HG03196 (cell line): Measurements from ENCODE around the gene BUD31.
"Not testable (repeated sequence)": the region's sequence is repeated elsewhere in the genome, so short reads cannot be mapped to it uniquely, and the experiment has no call there.

Experiments used
- ATAC-seq: cut with Tn5 transposase; IDR thresholded peaks from one replicate; pipeline ENCODE4 v1.9.1; 2021; ENCODE audit not compliant: unreplicated experiment

The BUD31 gene

GRCh38 chr7:99408379-99409191, at the start of gene BUD31, which contains the start of gene PDAP1:
BUD31 (plus strand) TSS chr7:99408969; CDS start chr7:99411093, 2,124 bp downstream.
PDAP1 (minus strand) TSS chr7:99408597; CDS start chr7:99408548, 49 bp downstream.
- ATAC-seq: peak; percentile 83

- no peak for ATAC-seq
Measured at GRCh38 chr7:99359465-99360154, 49.2 kb upstream of the BUD31 start.

- ATAC-seq: no peak
Measured at GRCh38 chr7:99362801-99363200, 46.0 kb upstream of the BUD31 start.

- no peak for ATAC-seq
Measured at GRCh38 chr7:99363286-99363685, 45.5 kb upstream of the BUD31 start.

- ATAC-seq: no peak
Measured at GRCh38 chr7:99365318-99366141, 43.2 kb upstream of the BUD31 start.

- no peak for ATAC-seq
Measured at GRCh38 chr7:99366646-99367045, 42.1 kb upstream of the BUD31 start.

GRCh38 chr7:99368750-99369389, 39.9 kb upstream of the BUD31 start:
- ATAC-seq: no peak

DNA sequence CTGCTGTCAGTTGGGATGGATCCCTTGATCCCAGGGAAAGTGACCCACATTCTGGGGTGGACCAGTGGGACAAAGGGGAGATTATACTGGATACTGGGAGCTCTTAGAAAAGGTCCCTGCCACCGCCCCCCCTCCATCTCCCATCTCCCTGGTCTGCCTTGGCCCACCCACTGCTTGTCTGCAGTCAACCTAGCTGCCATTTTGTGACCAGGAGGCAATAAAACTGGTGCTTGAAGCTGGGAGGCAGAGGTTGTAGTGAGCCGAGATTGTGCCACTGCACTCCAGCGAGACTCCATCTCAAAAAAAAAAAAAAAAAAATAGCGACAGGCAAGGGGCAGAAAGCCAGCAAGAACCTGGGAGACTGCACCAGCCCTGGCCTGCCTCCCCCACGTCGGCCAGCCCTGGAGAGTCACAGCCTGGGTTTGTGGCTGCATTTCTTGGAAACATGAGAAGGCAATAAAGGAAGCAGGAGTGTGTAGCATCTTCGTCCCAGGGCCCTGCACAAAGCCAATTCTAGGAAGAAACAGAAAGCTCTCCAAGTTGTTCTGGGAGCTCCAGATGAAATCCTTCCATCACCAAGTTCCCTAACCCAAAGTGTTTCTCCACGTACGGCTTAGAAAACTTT, 38.9 kb upstream of the BUD31 start:
- ATAC-seq: no peak

- ATAC-seq: no peak
Measured at GRCh38 chr7:99371376-99371920, 37.3 kb upstream of the BUD31 start.

DNA sequence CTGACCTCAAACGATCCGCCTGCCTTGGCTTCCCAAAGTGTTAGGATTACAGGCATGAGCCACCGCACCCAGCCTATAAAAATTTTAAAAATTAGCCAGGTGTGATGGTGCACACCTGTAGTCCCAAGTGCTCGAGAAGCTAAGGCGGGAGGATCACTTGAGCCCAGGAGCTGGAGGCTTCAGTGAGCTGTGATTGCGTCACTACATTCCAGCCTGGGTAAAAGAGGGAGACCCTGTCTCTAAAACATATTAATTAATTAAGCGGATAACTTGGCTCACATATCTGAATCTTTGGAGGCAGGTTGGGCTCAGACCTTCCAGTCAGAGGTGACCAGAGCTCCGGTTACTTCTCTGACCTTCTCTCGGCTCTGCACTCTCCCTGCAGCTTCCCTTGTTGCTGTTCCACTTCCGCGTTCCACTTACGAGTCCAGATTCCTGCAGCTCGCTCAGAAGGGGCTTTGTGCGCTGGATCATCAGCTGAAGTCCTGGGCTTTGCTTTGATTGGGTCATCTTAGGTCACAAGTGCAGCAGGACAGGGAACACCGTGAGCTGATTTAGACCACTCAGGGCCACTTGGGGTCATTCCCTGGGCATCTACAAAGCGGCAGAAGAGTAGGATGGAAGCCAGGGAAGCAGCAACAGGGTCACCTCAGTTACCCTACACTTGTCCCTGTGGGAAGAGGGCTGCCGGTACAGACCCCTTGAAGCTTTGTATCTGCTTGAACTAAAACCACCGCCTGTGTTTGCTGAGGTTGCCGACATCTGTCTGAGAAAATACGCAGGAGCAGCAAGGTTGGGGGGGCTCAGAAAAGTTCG, 36.3 kb upstream of the BUD31 start:
- ATAC-seq: no peak

DNA sequence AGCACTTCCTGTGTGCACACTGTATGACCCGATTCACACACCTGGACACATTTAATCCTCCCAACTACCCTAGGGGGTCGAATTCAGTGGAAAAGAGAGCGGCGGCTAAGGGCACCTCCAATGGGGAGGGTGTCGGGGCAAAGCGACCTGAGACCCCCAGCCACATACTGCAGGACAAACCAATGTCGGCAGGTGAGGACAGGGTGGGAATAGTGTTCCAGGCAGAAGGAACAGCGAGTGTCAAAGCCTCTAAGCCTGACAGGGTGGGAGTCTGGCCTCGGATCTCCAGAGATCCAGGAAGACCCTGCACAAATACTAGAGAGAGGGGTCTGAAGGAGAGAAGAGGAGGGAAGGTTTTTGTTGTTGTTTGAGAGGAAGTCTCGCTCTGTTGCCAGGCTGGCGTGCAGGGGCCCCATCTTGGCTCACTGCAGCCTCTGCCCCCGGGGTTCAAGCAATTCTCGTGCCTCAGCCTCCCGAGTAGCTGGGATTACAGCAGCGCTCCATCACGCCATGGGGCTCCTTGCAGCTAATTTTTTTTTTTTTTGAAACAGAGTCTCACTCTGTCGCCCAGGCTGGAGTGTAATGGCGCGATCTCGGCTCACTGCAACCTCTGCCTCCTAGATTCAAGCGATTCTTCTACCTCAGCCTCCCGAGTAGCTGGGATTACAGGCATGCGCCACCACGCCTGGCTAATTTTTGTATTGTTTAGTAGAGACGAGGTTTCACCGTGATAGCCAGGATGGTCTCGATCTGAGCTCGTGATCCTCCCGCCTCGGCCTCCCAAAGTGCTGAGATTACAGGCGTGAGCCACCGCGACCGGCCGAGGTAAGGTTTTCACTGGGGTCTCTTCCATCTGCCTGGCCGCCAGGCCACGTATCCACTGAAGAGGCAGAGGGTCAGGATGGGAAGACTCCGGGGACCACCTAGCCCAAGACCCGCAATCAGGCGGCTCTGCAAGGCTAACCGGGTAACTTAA, 35.4 kb upstream of the BUD31 start:
- ATAC-seq: no peak

DNA sequence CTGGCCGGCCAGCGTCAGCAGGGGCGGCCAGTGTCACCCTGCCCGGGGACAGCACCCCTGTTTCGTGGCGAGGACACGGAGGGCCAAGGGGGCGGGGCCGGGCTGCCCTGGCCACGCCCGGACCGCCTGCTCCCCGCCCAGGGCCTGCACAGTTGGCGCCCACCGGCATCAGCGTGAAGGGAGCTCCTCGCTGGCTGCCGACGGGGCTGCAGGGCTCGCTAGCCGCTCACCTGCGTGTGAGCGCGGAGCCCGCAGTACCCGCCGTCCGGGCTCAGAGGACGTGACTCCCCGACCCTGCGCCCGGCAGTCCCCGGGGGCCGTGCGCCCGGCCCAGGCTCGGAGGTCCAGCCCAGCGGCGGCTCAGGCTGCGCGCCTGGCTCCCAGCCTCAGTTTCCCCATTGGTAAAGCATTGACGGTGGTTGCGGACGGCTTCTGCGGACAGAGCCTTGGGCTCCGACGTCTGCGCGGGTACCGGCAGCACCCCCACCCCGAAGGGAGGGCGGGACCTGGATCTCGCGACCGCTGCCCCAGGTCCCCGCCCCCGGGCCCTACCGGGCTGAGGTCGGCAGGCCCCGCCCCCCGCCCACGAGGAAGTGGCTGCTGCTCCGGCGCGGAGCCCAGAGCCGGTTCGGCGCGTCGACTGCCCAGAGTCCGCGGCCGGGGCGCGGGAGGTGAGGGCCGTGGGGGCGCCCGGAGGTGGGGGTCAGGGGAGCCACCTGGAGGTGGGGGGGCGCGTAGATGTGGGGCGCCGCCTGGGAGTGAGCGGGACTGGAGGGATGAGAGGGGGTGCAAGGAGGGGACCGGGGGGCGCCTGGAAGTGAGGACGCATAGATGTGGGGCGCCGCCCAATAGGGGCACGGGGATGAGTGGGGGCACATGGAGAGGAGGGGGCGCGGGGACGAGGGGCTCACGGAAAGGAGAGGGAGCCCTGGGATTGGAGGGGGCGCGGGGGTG, 34.4 kb upstream of the BUD31 start, which contains the start of gene ARPC1B:
TSS of gene ARPC1B (plus strand) at position 620 of the 954 bp plus-strand sequence. CDS start 10,985 bp downstream, outside the sequence.
- ATAC-seq: peak; percentile 56

DNA sequence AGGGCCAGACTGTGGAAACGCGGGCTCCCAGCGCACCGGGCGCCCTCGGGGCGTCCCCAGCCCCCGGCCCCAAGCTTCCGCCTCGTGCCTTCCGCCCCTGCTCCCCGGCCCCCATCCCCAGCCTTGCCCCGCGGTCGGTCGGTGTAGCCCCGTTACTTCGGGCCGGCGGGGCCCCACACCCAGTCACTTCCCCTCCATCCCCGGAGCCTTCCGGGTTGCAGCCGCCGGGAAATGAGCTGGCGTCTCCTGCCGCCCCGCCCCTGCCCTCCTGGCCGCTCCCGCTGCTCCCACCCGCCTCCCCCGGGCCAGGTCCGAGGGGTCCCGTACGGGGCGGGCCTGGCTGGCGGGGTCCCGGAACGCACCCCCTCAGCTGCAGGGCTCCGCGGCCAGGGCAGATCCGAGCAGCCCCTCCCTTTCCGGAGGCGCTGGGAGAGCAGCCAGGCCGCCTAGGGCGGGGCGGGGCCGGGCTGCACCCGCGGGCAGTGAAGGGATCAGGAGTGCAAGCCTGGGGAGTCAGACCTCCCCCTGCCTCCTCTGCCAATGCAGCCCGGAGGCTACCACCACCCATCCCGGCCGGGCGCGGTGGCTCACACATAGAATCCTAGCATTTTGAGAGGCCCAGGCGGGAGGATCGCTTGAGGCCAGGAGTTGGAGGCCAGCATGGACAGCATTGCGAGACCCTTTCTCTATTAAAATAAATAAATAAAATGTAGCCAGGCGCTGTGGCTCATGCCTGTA, 33.5 kb upstream of the BUD31 start:
- ATAC-seq: peak; percentile 44

- no peak for ATAC-seq
Measured at GRCh38 chr7:99379043-99379577, 29.7 kb upstream of the BUD31 start.

GRCh38 chr7:99379693-99380031, 29.1 kb upstream of the BUD31 start:
- ATAC-seq: not testable (repeated sequence)
